Suprapubic skin (tissue), 4 donors: Measurements from ENCODE around the gene ZNF280A.

Experiments used
- CTCF ChIP-seq, 2 donors: fragments of 200-600 bp in 1 of 2; fragments of 450-650 bp in 1 of 2; sonication (generic) in 1 of 2; IDR thresholded peaks; one replicate each; pipeline ENCODE4 v1.5.1; 2016 to 2019; ENCODE audit warnings: antibody characterized with exemption in 2 of 2, mild to moderate bottlenecking in 1 of 2, moderate library complexity in 1 of 2
- POLR2A ChIP-seq, 2 donors: fragments of 450-650 bp; IDR thresholded peaks; one replicate each; pipeline ENCODE4 v1.6.1; 2017; ENCODE audit warnings: antibody characterized with exemption in 2 of 2, mild to moderate bottlenecking in 2 of 2, moderate library complexity in 2 of 2
- POLR2AphosphoS5 ChIP-seq, 3 donors: sonication (generic); formaldehyde crosslinking; IDR thresholded peaks; one replicate each; pipeline ENCODE4 v1.6.1; 2017; ENCODE audit warnings: antibody characterized with exemption in 3 of 3

GRCh38 chr22:22545084-22545483 is 25.0 kb upstream of the ZNF280A start:
- TF ChIP-seq POLR2AphosphoS5 (IDR thresholded peaks at IDR 0.05) (no peak), CTCF (IDR thresholded peaks at IDR 0.05) (no peak), POLR2A (IDR thresholded peaks at IDR 0.05) (no peak)
